ENCODE data around the gene C6orf89. TPM values are rescaled to one million over a fixed set of nuclear protein-coding genes. Genes with fewer than 3 reads are reported as not detected.

The C6orf89 gene
- total RNA-seq, 1 experiment from 2014 or later = 11.8 TPM

- Histone ChIP-seq H3K27ac (ENCODE audit: insufficient read length, low read depth, low read length) (no peak overlapping the region), H2BK12ac (ENCODE audit: insufficient read length, low read depth, low read length) (no peak overlapping the region), H3K4ac (ENCODE audit: low read depth, low read length) (no peak overlapping the region), H3K79me2 (ENCODE audit: insufficient read depth, low read length) (no peaks in the 10 kb centered on the region), H4K8ac (replicated peaks; ENCODE audit: insufficient read length, low read depth, low read length) (no peak overlapping the region), H2BK15ac (ENCODE audit: low read depth, low read length) (no peak overlapping the region), H3T11ph (ENCODE audit: low read length) (no peak overlapping the region), H2AFZ (ENCODE audit: low read length) (no peak overlapping the region), H2BK5ac (ENCODE audit: insufficient read length, low read length) (no peak overlapping the region), H3K9ac (ENCODE audit: extremely low read depth, insufficient read length, low read length) (no peak overlapping the region), H3K4me2 (ENCODE audit: insufficient read depth, insufficient read length, low read length) (no peak overlapping the region), H4K91ac (ENCODE audit: insufficient read length, low read depth, low read length) (no peak overlapping the region), H3K23me2 (ENCODE audit: insufficient read length, low read depth, low read length, poor library complexity, severe bottlenecking) (no peaks in the 10 kb centered on the region), H4K5ac (ENCODE audit: insufficient read length, low read depth, low read length) (no peak overlapping the region), H3K23ac (ENCODE audit: insufficient read length, low read depth, low read length) (no peak overlapping the region), H3K27me3 (ENCODE audit: insufficient read depth, low read length) (no peaks in the 10 kb centered on the region), H3K18ac (ENCODE audit: insufficient read length, low read depth, low read length) (no peak overlapping the region), H2BK20ac (ENCODE audit: low read depth, low read length, poor library complexity, severe bottlenecking) (no peak overlapping the region), H3K56ac (ENCODE audit: insufficient read length, low read depth, low read length) (no peak overlapping the region), H2BK120ac (ENCODE audit: low read depth, low read length, poor library complexity, severe bottlenecking) (no peak overlapping the region), H3K4me1 (ENCODE audit: insufficient read depth, low read length) (peaks cover 4% of the 10 kb centered on the region), H4K20me1 (ENCODE audit: control insufficient read depth, insufficient read depth, insufficient read length) (no peaks in the 10 kb centered on the region), H2AK5ac (ENCODE audit: insufficient read length, low read length) (no peak overlapping the region), H3K79me1 (ENCODE audit: insufficient read depth, low read depth, low read length, poor library complexity, severe bottlenecking) (no peaks in the 10 kb centered on the region), H3K9me3 (ENCODE audit: control insufficient read depth, low read depth, low read length) (no peaks in the 10 kb centered on the region), H3K14ac (ENCODE audit: insufficient read depth, low read length) (no peak overlapping the region)
- no peak for TF ChIP-seq CTCF (conservative IDR thresholded peaks at IDR 0.05)
- Mint-ChIP-seq H3K27me3 (ENCODE audit: low read depth) (peaks cover 7% of the 10 kb centered on the region; the same call in 1 of the 2 replicates), H3K4me1 (peaks cover 14 to 18% of the 10 kb centered on the region in 2 experiments), H3K9me3 (peaks cover 12 to 17% of the 10 kb centered on the region in 2 experiments; a peak in 3 of 5 replicates), H3K4me3 (no peak overlapping the region), H3K27ac (peak overlapping the region in 1 of 3 experiments; percentile 65; a peak in 1 of 7 replicates), H3K36me3 (ENCODE audit: insufficient read depth in 1 of 3, low read depth in 3 of 3) (peaks cover 1 to 11% (median 3%) of the 10 kb centered on the region in 3 experiments; a peak in 3 of 7 replicates)
- no CpG with 5 or more reads among the region's 5 CpGs for WGBS (ENCODE audit: extremely low coverage, insufficient read length, low lambda C conversion rate)
- no peak for DNase-seq
Observed at GRCh38 chr6:36944650-36945049, 58.9 kb downstream of the C6orf89 start.

Measured in H9 (cell line).